Measurements from ENCODE around the gene MYO5B. TPM values are rescaled to one million over a fixed set of nuclear protein-coding genes. Genes with fewer than 3 reads are reported as not detected.

Gene MYO5B
- total RNA-seq, 4 donors from 2014 or later = 6.3 to 35.2 (median 10.2) TPM

GRCh38 chr18:50058731-50059130 is 136.2 kb downstream of the MYO5B start:
- Histone ChIP-seq H3K27ac (no peak overlapping the region), H3K27me3 (no peaks in the 10 kb centered on the region), H3K4me3 (no peak overlapping the region), H3K9me3 (no peaks in the 10 kb centered on the region), H3K4me1 (peaks cover 0 to 6% (median 0%) of the 10 kb centered on the region in 4 donors), H3K36me3 (no peaks in the 10 kb centered on the region)
- whole genome bisulfite sequencing, 2 donors = 79 to 80% methylated on average over 4 of the region's 4 CpGs
- TF ChIP-seq CTCF (IDR thresholded peaks at IDR 0.05) = no peak
- no peak for TF ChIP-seq EP300 (IDR thresholded peaks at IDR 0.05)
- no peak for TF ChIP-seq POLR2A (IDR thresholded peaks at IDR 0.05)
- no peak for DNase-seq (ENCODE audit: low spot score in 2 of 2)

GRCh38 chr18:50057009-50057408 is 137.9 kb downstream of the MYO5B start:
- Histone ChIP-seq H3K9me3 (no peaks in the 10 kb centered on the region), H3K27me3 (no peaks in the 10 kb centered on the region), H3K36me3 (no peaks in the 10 kb centered on the region), H3K4me3 (no peak overlapping the region), H3K4me1 (peaks cover 0 to under 1% (median 0%) of the 10 kb centered on the region in 4 donors), H3K27ac (no peak overlapping the region)
- DNase-seq (ENCODE audit: low spot score in 2 of 2) = no peak
- TF ChIP-seq CTCF (IDR thresholded peaks at IDR 0.05) (no peak), POLR2A (IDR thresholded peaks at IDR 0.05) (no peak), EP300 (IDR thresholded peaks at IDR 0.05) (no peak)

GRCh38 chr18:50056185-50056584 is 138.8 kb downstream of the MYO5B start:
- WGBS, 2 donors = 58 to 77% methylated on average over 1 of the region's 1 CpG
- H3K4me1 ChIP-seq = no peaks in the 10 kb centered on the region
- no peak overlapping the region for H3K27ac ChIP-seq
- no peaks in the 10 kb centered on the region for H3K27me3 ChIP-seq
- H3K36me3 ChIP-seq = no peaks in the 10 kb centered on the region
- H3K4me3 ChIP-seq = no peak overlapping the region
- no peak for TF ChIP-seq POLR2A (IDR thresholded peaks at IDR 0.05)
- TF ChIP-seq EP300 (IDR thresholded peaks at IDR 0.05) = no peak
- TF ChIP-seq CTCF (IDR thresholded peaks at IDR 0.05) = no peak
- H3K9me3 ChIP-seq = no peaks in the 10 kb centered on the region
- DNase-seq (ENCODE audit: low spot score in 2 of 2) = no peak

GRCh38 chr18:50055488-50055887 is 139.5 kb downstream of the MYO5B start:
- Histone ChIP-seq H3K27me3 (no peaks in the 10 kb centered on the region), H3K36me3 (no peaks in the 10 kb centered on the region), H3K4me3 (no peak overlapping the region), H3K27ac (no peak overlapping the region), H3K4me1 (no peaks in the 10 kb centered on the region), H3K9me3 (no peaks in the 10 kb centered on the region)
- 80 to 85% methylated on average over 4 of the region's 4 CpGs for WGBS, 2 donors
- TF ChIP-seq POLR2A (IDR thresholded peaks at IDR 0.05) (no peak), EP300 (IDR thresholded peaks at IDR 0.05) (no peak), CTCF (IDR thresholded peaks at IDR 0.05) (no peak)
- DNase-seq (ENCODE audit: low spot score in 2 of 2) = no peak

GRCh38 chr18:50053111-50053510 is 141.8 kb downstream of the MYO5B start:
- H3K36me3 ChIP-seq = no peaks in the 10 kb centered on the region
- H3K4me1 ChIP-seq = no peaks in the 10 kb centered on the region
- no peak overlapping the region for H3K4me3 ChIP-seq
- H3K27me3 ChIP-seq = no peaks in the 10 kb centered on the region
- H3K27ac ChIP-seq = no peak overlapping the region
- no peak for TF ChIP-seq CTCF (IDR thresholded peaks at IDR 0.05)
- no peak for TF ChIP-seq EP300 (IDR thresholded peaks at IDR 0.05)
- no peak for TF ChIP-seq POLR2A (IDR thresholded peaks at IDR 0.05)
- no peaks in the 10 kb centered on the region for H3K9me3 ChIP-seq
- no peak for DNase-seq (ENCODE audit: low spot score in 2 of 2)
- WGBS, 2 donors = 67 to 83% methylated on average over 5 of the region's 5 CpGs
